RWPE2 (cell line): ENCODE data around the gene EXT2.
A peak's percentile ranks its signal among the peaks of the same experiment; 100 is the strongest.

Experiments
- ATAC-seq: fragments of 200-7000 bp; cut with Tn5 transposase; 3 replicates; pipeline ENCODE4 v1.9.1; 2021; ENCODE audit warnings: low read depth
- DNase-seq: peaks from one replicate; pipeline ENCODE4 v3.0.0-alpha.2; 2020; ENCODE audit warnings: low spot score
- H3K27ac ChIP-seq: fragments of 450-650 bp; 2 replicates; pipeline ENCODE4 v1.5.1; 2017; ENCODE audit warnings: mild to moderate bottlenecking; ENCODE audit not compliant: poor library complexity, severe bottlenecking
- H3K27me3 ChIP-seq: fragments of 250-450 bp; sonication (Bioruptor Pico); 2 replicates; pipeline ENCODE4 v1.5.1; 2021; ENCODE audit warnings: mild to moderate bottlenecking, moderate library complexity; ENCODE audit not compliant: insufficient read depth, poor library complexity, severe bottlenecking
- H3K36me3 ChIP-seq: fragments of 250-450 bp; sonication (Bioruptor Pico); 2 replicates; pipeline ENCODE4 v1.5.1; 2020; ENCODE audit warnings: low read depth, mild to moderate bottlenecking, moderate library complexity
- H3K4me1 ChIP-seq: fragments of 250-450 bp; sonication (Bioruptor Pico); 2 replicates; pipeline ENCODE4 v1.5.1; 2021; ENCODE audit warnings: mild to moderate bottlenecking, moderate library complexity; ENCODE audit not compliant: insufficient read depth, poor library complexity, severe bottlenecking
- H3K4me3 ChIP-seq: fragments of 250-450 bp; sonication (Bioruptor Pico); 2 replicates; pipeline ENCODE4 v1.5.1; 2021; ENCODE audit warnings: mild to moderate bottlenecking, moderate library complexity; ENCODE audit not compliant: severe bottlenecking
- H3K9me3 ChIP-seq: fragments of 250-450 bp; sonication (Bioruptor Pico); 2 replicates; pipeline ENCODE4 v1.5.1; 2021; ENCODE audit warnings: mild to moderate bottlenecking, moderate library complexity; ENCODE audit not compliant: severe bottlenecking
- TF ChIP-seq, protein P1 (sequence below): fragments of 450-650 bp; IDR thresholded peaks from one replicate; pipeline ENCODE4 v1.5.1; 2017; ENCODE audit warnings: mild to moderate bottlenecking, moderate library complexity; ENCODE audit not compliant: poor library complexity, severe bottlenecking

The EXT2 gene

GRCh38 chr11:44281151-44281550 is 185.7 kb downstream of the EXT2 start:
- Histone ChIP-seq H3K4me1 (no peaks in the 10 kb centered on the region), H3K4me3 (no peak overlapping the region), H3K27me3 (no peaks in the 10 kb centered on the region), H3K27ac (no peak overlapping the region), H3K36me3 (no peaks in the 10 kb centered on the region), H3K9me3 (no peaks in the 10 kb centered on the region)
- ATAC-seq (no peak), DNase-seq (no peak)
- TF ChIP-seq, protein P1, sequence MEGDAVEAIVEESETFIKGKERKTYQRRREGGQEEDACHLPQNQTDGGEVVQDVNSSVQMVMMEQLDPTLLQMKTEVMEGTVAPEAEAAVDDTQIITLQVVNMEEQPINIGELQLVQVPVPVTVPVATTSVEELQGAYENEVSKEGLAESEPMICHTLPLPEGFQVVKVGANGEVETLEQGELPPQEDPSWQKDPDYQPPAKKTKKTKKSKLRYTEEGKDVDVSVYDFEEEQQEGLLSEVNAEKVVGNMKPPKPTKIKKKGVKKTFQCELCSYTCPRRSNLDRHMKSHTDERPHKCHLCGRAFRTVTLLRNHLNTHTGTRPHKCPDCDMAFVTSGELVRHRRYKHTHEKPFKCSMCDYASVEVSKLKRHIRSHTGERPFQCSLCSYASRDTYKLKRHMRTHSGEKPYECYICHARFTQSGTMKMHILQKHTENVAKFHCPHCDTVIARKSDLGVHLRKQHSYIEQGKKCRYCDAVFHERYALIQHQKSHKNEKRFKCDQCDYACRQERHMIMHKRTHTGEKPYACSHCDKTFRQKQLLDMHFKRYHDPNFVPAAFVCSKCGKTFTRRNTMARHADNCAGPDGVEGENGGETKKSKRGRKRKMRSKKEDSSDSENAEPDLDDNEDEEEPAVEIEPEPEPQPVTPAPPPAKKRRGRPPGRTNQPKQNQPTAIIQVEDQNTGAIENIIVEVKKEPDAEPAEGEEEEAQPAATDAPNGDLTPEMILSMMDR = no peak

DNA sequence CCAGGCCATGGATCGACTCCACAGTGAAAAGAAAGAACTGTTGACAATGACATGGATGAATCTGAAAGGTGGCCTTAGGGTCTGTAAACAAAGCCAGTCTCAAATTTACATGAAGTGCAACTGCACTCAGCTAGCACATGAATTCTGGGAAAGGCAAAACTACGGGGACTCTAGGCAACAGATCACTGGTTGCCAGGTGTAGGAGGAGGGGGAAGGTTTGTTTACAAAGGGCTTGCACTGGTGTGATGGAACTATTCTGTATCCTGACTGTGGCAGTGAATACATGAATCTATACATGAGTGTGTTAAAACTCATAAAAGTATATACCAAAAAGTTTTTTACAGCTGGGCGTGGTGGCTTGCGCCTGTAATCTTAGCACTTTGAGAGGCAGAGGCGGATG is 187.1 kb downstream of the EXT2 start:
- Histone ChIP-seq H3K27me3 (no peaks in the 10 kb centered on the region), H3K27ac (no peak overlapping the region), H3K4me1 (no peaks in the 10 kb centered on the region), H3K36me3 (no peaks in the 10 kb centered on the region), H3K9me3 (no peaks in the 10 kb centered on the region), H3K4me3 (no peak overlapping the region)
- DNase-seq (no peak), ATAC-seq (no peak)
- TF ChIP-seq, protein P1 = no peak

DNA sequence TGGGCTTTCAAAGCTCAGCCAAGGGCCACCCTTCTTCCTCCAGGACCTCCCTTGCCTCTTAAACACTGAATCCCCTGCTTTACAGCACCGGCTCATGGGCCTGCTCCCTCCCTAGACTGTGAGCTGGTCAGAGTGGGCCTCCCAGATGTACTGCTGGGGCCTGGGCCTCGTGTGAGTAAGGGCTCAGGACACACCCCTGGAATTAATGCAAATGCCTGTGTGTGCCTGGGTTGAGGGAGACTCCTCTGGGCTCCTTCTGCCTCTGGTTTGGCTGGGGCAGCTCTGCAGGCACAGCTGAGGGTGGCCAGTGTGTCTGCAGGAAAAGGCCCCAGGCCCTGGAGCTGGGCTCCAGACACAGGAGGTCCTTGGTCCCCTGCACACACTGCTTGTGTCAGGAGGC is 190.3 kb downstream of the EXT2 start:
- H3K27ac ChIP-seq = no peak overlapping the region
- no peaks in the 10 kb centered on the region for H3K9me3 ChIP-seq
- DNase-seq (no peak), ATAC-seq (no peak)
- no peaks in the 10 kb centered on the region for H3K4me1 ChIP-seq
- no peaks in the 10 kb centered on the region for H3K36me3 ChIP-seq
- no peaks in the 10 kb centered on the region for H3K27me3 ChIP-seq
- no peak overlapping the region for H3K4me3 ChIP-seq
- TF ChIP-seq, protein P1 = no peak

GRCh38 chr11:44286268-44286880 is 190.9 kb downstream of the EXT2 start:
- H3K4me1 ChIP-seq = no peaks in the 10 kb centered on the region
- H3K9me3 ChIP-seq = no peaks in the 10 kb centered on the region
- DNase-seq (no peak), ATAC-seq (no peak; the same call in 2 of the 3 replicates)
- H3K27me3 ChIP-seq = no peaks in the 10 kb centered on the region
- H3K27ac ChIP-seq = no peak overlapping the region
- no peak overlapping the region for H3K4me3 ChIP-seq
- TF ChIP-seq, protein P1 = peak; percentile 85
- no peaks in the 10 kb centered on the region for H3K36me3 ChIP-seq

GRCh38 chr11:44286911-44287310 is 191.4 kb downstream of the EXT2 start:
- DNase-seq (no peak), ATAC-seq (no peak)
- Histone ChIP-seq H3K27me3 (no peaks in the 10 kb centered on the region), H3K4me1 (no peaks in the 10 kb centered on the region), H3K9me3 (no peaks in the 10 kb centered on the region), H3K36me3 (no peaks in the 10 kb centered on the region), H3K27ac (no peak overlapping the region), H3K4me3 (no peak overlapping the region)
- TF ChIP-seq, protein P1 = no peak
